HG03457 (cell line): ENCODE results near the gene RGMA.
"Not testable (repeated sequence)": the region's sequence is repeated elsewhere in the genome, so short reads cannot be mapped to it uniquely, and the experiment has no call there.

Source experiments
- ATAC-seq: cut with Tn5 transposase; IDR thresholded peaks from one replicate; pipeline ENCODE4 v1.9.1; 2021; ENCODE audit warnings: moderate number of reproducible peaks; ENCODE audit not compliant: unreplicated experiment

RGMA gene

DNA sequence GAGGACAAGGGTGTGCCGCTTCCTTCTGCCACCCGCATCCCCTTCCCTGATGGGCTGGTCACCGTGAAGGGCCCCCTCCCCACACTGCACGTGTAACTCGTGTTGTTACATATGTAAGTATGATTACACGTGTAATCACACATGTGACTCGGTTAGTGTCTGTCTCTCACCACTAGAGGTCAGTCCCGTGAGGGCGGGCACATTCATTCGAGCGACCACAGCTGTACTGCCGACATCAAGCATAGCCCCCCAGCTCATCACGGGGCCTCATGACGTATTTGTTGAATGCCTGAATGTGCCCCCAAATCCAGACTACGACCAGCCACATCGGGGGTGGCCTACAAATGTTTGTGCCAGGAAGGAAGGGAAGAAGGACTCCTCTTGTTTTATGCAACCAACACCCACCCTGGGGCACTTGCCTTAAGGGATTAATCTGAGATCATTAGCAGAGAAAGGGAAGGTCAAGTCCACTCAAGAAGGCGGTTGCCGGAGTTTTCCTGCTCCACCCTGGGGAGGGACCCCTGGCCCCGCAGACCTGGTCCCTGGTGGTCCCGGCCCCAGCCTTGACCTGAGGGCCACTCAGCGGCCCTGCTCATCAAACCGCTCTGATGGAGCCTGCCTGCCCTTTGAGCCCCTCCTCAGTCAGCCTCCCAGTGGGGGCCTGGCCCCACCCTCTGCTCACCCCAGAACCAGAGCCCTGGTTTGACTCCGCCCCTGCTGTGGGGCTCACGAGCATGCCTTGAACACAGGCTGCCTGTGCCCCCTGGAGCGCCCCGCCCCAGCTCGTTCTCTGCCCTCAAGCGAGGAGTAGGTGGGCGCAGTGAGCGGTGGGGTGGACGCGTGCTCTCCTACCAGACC, 52.8 kb downstream of the RGMA start:
- ATAC-seq, result peak; percentile 83

DNA sequence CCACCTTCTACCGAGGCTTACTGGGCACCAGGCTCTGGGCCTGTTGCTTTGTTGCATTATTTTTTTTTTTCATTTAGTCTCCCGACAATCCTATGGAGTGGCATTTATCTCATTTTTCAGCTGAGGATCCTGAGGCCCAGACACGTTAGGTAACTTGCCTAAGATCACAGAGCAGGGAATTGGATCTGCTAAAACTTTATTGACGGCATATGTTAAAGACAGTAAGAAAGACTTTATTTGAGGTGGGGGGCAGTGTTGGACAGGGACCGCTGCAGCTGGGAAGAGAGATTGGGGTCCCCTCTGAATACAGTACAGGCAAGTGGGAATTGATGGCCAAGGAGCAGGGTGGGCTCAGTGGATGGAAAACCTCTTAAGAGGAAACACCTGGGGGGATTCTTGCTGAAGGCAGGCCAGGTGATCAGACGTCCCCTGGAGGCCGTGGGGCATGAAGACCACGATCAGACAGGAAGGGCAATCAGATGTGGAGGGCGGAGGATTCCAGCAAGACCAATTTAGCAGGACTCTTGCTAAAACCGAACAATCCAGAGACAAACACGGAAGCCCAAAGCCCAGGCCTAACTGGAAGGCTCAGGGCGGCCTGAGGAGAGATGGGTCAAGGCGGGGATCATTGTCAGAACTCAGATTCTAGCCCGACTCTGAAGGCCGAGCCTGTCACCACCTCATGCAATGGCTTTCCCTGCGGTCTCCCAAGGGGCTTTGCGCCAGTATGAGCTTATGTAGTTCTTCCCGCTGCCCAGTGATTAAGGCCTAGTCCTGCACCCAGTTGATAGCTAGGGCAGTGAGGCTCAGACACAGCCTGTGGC, 53.7 kb downstream of the RGMA start:
- ATAC-seq, result no peak

DNA sequence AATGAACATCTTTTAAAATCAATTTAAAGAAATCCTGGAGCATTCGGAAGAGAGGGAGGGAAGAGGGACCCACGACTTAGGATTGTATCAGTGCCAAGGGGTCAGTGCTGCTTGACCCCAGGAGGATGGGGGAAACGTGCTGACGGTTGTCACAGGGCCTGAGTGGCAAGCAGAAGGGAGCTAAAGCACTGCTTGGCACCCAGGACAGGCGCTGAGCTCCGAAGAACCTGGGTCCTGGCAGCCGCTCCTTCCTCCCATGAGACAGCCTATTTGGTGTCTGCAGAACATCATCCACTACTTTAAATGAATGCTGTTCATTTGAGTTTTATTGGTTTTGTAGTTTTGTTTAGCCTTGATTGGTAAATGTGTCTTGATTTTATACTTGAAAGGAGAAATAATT, 54.5 kb downstream of the RGMA start:
- no peak for ATAC-seq

DNA sequence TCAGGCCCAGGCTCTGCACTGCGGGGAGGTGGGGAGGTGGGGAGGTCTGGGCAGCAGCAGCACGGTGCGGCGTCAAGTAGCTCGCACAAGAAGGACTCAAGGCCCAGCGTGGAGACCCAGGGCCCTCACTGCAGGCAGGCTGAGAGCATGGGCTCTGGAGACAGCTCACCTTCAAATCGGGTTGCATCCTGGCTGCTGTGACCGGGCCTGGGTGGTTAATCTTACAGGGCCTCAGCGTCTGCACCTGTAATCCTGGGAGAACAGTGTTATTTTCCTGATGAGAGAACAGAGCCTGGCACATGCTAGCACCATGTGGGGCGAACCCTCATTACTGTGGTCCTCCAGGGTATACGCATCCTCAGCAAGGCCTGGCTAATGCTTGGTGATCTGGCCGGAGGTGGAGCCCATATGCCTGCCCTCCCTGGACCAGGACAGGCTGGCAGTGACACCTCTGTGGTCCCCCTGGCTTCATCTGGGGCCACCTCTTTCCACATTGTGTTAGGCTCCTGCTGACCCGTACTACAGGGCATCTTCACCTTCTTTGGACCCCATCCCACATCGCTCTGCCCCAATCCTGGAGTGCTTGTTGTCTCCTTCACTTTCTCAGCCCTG, 55.5 kb downstream of the RGMA start:
- no peak for ATAC-seq

DNA sequence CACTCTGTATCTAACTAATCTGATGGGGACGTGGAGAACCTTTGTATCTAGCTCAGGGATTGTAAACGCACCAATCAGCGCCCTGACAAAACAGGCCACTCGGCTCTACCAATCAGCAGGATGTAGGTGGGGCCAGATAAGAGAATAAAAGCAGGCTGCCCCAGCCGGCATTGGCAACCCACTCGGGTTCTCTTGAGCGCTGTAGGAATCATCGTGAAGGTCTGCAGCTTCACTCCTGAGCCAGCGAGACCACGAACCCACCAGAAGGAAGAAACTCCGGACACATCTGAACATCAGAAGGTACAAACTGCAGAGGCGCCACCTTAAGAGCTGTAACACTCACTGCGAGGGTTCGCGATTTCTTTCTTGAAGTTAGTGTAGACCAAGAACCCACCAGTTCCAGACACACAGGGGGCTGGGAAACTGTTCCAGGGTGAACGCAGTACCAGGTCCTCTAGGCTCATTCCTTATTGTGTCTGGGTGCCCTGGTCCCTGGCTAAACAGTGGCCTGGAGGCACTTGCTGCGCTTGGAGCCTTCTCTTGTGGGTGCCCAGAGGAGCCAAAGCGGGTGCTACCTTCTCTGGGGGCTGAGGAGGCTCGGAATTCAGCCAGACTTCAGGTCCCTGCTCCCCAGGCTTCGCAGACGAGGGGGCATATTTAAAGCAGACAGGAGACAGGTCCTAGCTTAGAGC, 56.4 kb downstream of the RGMA start:
- ATAC-seq, result not testable (repeated sequence)

DNA sequence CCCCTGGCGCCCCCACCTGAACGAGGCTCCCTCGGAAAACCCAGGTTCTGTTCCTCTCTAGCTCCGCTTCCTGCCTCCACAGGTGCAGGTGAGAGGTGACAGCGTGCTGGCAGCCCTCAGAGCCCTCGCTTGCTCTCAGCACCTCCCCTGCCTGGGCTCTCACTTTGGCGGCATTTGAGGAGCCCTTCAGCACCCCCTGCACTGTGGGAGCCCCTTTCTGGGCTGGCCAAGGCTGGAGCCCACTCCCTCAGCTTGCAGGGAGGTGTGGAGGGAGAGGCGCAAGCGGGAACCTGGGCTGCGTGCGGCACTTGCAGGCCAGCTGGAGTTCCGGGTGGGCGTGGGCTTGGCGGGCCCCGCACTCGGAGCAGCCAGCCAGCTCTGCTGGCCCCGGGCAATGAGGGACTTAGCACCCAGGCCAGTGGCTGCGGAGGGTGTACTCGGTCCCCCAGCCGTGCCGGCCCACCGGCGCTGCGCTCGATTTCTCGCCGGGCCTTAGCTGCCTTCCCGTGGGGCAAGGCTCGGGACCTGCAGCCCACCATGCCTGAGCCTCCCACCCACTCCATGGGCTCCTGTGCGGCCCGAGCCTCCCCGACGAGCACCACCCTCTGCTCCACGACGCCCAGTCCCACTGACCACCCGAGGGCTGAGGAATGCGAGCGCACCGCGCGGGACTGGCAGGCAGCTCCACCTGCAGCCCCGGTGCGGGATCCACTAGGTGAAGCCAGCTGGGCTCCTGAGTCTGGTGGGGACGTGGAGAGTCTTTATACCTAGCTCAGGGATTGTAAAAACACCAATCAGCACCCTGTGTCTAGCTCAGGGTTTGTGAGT, 57.2 kb downstream of the RGMA start:
- not testable (repeated sequence) for ATAC-seq

DNA sequence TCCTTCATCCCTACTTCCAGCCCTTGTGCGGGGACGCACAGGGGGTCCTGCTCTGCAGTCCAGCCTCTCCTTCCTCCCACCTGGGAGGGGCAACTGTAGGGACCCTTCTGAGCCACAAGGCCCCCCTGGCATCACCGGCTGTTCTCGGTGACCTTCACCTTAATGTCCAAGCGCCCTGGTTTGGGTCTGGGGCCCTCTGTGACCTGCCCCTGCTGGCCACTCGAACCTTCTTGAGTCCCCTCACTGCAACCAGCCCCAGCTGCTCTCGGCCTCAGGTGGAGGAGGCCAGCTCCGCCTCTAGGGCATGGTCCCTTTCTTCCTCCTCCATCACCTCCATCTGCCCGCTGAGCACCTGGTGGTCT, 57.9 kb downstream of the RGMA start:
- ATAC-seq, result no peak

DNA sequence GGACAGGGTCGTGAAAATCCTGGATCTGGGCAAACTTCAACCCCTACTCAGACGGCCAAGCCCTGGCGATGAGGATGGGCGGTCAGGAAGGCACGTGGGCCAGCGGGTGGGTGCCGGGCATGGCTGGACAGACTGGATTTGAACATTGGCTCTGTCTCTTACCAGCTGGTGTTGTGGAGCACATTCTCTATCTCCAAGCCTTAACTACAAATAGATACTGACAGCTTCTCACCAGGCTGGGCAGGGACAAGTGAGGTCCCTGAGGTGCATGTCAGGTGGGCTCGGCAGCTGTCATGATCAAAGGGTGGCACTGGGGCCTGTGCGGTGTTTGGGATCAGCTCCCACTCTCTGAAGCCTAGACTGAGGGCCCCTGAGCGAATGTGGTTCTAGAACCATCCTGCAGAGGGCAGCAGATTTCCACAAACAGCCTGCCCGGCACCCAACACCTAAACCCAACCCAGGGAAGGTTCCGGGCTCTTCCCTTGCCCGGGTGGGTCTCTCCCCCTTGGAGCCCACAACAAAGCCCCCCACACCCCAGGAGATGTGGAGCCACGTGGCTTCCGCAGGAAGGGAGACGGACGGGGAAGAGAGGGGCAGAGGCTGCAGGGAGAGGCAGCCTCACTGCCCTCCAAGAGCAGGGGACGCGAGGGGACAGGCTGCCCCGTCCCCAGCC, 58.4 kb downstream of the RGMA start:
- ATAC-seq, result peak; percentile 82

DNA sequence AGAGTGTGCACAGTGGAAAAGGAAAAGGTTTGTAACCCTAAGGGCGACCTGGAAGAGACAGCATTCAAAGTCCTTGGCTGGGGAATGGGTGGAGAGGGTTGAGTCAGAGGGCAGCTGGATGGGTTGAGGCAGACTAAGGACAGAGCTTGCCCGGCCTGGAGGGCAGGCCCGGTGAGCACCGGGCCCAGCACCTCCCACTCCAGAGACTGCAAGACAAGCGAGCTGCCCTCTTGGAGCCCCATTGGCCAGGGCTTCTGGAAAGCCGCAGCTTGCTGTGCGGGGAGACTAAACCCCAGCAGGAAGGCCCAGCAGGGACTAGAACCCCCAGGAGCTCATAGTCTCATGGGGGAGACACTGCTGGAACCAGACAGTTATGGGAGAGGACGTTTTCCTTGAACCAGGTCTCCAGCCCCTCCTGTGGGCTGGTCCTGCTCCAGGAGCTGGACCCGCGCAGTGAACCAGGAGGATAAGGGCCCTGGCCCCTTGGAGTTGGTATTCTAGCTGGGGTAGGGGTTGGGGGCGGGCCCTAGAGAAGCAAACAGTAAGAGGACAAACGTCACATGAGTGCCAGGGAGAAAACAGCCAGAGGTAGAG, 59.1 kb downstream of the RGMA start:
- ATAC-seq, result no peak

DNA sequence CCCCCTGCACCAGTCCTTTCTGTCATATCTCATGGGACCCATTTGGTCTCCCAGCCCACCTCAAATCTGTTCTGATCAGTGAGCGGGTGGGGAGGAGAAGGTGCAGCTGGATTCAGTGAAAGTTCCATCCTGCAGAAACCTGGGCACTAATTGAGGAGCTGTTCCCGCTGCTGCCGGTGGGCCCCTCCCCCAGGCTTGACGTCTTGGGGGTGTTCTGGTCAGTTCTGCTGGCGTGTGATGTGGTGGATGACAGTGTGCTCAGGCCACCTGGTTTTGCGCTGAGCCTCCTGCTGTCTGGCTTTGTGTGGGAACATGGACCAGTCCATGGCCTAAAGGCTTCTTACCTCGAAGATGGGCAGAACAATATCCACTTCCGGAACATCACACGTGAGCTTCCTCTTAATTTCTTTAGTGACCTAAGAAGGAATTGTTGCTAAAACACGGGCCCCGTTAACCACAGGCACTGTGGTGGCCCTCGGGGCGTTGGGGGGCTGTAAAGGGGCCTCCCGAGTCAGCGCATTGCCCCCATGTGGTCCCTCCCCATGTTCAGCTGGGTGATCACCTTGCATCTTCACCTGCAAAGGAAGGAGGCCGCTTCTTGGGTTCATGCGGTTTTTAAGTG, 59.7 kb downstream of the RGMA start:
- ATAC-seq, result no peak

DNA sequence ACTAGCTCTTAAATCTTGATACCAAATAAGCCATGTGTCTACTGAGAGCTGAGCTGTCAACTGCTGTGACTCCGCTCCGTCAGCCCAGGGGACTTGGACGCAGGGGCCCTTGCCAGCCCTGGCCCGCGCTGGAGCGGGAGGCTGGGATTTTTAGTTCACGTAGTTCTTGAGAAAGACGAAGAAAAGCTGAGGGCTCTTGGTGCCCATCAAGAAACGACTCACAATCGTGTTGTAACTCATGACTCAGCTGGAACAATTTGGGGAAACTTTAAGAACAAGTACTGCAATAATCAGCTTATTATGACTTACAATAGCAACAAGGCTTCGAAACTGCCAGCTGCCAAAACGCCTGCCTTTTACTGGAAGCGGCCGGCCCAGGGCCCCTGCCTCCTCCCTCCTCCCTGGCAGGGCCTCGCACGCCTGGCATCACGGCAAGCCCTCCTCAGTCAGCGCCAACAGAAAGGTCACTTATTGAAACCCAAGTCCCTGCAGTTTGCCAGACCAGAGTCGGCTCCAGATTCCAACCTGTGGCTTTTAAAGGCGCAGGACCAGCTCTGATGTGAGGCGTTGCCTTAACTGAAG, 60.3 kb downstream of the RGMA start:
- ATAC-seq, result no peak

DNA sequence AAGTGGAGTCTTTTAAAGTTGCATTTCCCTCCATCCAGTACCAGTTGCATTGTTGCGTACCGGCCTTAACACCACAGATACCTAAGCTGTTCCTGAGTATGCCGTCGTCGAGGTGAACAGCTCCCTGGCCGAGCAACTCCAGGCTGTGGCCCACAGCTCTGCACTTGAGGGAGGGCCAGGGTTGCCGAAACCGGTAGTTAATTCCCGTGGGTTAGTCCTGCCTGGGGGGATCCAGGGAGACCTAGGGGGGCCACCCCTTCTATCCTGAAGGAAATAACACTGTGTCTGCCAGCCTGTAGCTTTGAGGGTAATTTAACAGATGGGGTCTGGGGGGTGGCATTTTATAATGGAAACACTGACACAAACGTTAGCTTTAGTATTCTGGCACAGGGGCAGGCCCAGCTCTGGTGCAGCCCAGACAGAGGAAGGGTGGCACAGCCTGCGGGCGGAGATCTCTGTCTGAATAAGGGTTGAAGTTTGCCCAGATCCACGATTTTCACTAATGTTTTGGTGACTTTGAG, 60.8 kb downstream of the RGMA start:
- no peak for ATAC-seq

DNA sequence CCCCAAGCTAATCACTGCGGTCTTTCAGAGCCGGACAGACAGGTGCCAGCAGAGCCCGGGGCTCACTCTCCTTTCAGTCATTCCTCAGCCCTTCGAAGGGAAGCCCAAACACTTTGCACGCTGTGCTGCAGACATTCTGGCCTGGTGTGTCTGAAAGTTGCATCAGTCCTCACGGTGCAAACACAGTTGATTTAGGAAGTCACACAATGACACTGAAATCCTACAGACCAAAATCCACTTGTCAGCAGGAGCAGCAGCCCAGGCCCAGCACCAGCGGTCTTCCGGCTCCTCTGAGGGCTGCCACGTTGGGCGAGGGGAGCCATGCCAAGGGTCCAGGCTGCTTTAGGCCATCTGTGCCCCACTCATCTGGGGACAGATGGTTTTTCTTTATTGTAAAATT, 61.6 kb downstream of the RGMA start:
- no peak for ATAC-seq

DNA sequence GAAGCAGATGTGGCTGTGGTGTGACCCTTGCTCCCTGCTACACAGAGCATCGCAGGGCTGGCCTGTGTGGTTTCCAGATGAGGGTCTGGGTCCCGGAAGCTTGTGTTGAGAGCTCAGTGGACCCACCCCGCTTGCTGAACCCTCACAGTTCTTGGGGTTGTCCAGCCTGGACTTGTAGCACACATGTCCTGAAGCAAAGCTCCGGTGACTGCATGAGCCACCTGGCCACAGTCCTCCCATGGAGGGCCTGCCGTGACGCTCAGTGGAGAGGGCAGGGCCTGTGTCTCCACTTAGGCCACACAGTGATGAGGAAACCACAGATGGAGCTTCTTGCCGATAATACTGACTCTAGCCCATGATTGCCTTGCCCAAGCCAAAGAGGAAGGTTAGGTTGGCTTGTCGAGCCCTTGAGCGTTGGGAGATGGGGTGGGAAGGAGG, 62.6 kb downstream of the RGMA start:
- ATAC-seq, result no peak

DNA sequence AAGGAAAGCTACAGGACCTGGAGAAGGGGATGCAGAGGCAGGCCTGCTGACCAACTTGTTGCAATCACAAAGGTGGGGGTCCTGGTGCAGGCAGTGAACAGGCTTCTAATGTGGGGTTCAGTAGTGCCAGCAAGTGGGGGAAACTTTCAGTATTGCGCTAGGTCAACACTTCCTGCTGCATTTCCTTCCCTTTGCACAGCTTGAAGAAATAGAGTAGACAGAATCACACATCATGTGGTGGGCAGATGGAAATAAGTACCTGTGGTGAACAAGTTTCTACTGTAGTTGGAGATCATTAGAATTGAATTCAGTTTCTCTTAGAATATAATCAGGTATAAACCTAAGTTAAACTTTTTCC, 63.4 kb downstream of the RGMA start:
- ATAC-seq, result no peak

DNA sequence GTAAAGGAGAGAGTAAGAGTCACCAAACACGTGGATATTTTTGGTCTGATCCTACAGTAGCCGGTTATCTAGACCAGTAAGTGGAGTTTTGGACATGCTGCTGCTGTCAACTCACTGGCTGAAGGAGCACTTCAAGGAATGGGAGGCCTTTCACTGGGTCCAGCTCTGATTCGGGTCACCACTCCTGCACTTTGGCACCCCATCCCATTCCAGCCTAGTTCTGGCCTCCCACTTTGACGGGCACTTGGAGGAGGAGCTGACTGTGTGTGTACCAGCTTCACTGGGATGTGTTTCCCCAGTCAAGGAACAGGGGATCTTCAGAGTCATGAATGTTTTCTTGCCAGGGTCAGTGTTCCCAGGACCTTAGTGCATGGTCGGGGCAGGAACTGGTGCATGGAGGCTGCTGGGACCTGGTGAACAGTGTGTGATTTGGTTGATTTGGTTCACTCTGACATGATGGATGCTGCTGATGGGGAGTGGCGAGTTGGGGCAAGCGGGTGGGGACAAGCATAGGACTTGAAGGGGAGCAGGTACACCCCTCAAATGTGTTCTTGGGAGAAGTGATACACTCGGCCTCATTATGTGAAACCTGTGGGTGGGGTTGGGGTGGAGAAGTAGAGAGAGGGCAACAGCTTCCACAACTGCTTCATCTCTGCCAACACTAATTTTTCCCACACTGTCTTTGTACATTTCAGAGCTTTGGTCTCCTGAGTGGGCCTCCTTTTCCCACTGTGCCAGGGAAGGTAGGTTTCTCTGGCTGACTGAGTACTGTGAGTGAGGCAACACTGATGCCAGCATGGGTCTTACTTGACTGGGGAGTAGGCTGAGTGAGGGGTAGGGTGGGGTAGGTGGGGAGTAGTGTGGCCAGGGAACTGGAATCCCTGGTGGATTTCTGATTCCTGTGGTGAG, 64.0 kb downstream of the RGMA start:
- ATAC-seq, result no peak

DNA sequence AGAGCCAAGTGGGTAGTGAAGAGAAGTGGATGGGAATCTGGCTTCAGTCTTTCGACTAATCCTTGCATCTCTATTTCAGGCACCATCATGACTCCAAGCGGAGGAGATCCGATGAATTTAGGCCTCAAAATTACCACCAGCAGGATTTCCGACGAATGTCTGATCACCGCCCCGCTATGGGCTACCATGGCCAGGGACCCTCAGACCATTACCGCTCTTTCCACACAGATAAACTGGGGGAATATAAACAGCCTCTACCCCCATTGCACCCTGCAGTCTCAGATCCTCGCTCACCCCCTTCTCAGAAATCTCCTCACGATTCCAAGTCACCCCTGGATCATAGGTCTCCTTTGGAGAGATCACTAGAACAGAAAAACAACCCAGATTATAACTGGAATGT, 64.7 kb downstream of the RGMA start:
- ATAC-seq, result no peak
